ENCODE measurements around the gene KREMEN1.

The KREMEN1 gene

GRCh38 chr22:29209624-29209929, 136.7 kb downstream of the KREMEN1 start:
- no peak for DNase-seq

GRCh38 chr22:29211066-29211465, 138.2 kb downstream of the KREMEN1 start:
- no peak for DNase-seq

GRCh38 chr22:29211466-29211865, 138.6 kb downstream of the KREMEN1 start:
- DNase-seq: no peak

GRCh38 chr22:29212743-29213142, 139.9 kb downstream of the KREMEN1 start:
- DNase-seq: no peak

GRCh38 chr22:29213493-29213892, 140.7 kb downstream of the KREMEN1 start:
- no peak for DNase-seq

- DNase-seq: no peak
Measured at GRCh38 chr22:29214232-29214631, 141.4 kb downstream of the KREMEN1 start.

GRCh38 chr22:29215012-29215860, 142.4 kb downstream of the KREMEN1 start:
- DNase-seq: no peak

- no peak for DNase-seq
Measured at GRCh38 chr22:29216011-29216872, 143.4 kb downstream of the KREMEN1 start.

GRCh38 chr22:29216873-29217666, 144.2 kb downstream of the KREMEN1 start:
- no peak for DNase-seq

Measured in NCI-H1092 treated with DMSO at 0.1 percent for 48 hours (cell line).